RCC 7860 (cell line): ENCODE results near the gene RIT2.

Source experiments
- DNase-seq: peaks from one replicate; pipeline ENCODE4 v3.0.0-alpha.2; 2015; ENCODE audit warnings: low spot score
- FAIRE-seq: peaks from 2 replicates; lab custom pipeline; 2012; peaks lifted over from hg19 to GRCh38; lab: Jason Lieb, UNC

Gene RIT2

GRCh38 chr18:43017622-43018021 lies 97.9 kb downstream of the RIT2 start:
- DNase-seq: no peak
- no peak for FAIRE-seq

GRCh38 chr18:43013486-43013885 lies 102.0 kb downstream of the RIT2 start:
- FAIRE-seq (no peak), DNase-seq (no peak)

GRCh38 chr18:43012951-43013350 lies 102.5 kb downstream of the RIT2 start:
- FAIRE-seq (no peak), DNase-seq (no peak)

- no peak for FAIRE-seq
- no peak for DNase-seq
Observed at GRCh38 chr18:43010611-43011010, 104.9 kb downstream of the RIT2 start.

GRCh38 chr18:43009674-43010073 lies 105.8 kb downstream of the RIT2 start:
- no peak for DNase-seq
- no peak for FAIRE-seq

GRCh38 chr18:43007365-43007764 lies 108.1 kb downstream of the RIT2 start:
- no peak for FAIRE-seq

GRCh38 chr18:43004421-43004820 lies 111.1 kb downstream of the RIT2 start:
- no peak for DNase-seq
- no peak for FAIRE-seq

More at GRCh38 chr18:43007365-43007764, 108.1 kb downstream of the RIT2 start:
- DNase-seq: no peak

- DNase-seq: peak; percentile 62
- FAIRE-seq: no peak
Observed at GRCh38 chr18:43001821-43002220, 113.7 kb downstream of the RIT2 start.

GRCh38 chr18:42996824-42997223 lies 118.7 kb downstream of the RIT2 start:
- DNase-seq (no peak), FAIRE-seq (no peak)

GRCh38 chr18:42980426-42980825 lies 135.1 kb downstream of the RIT2 start:
- no peak for DNase-seq
- no peak for FAIRE-seq

- FAIRE-seq: no peak
- no peak for DNase-seq
Observed at GRCh38 chr18:42977982-42978637, 137.4 kb downstream of the RIT2 start.

- no peak for FAIRE-seq
Observed at GRCh38 chr18:42976869-42977590, 138.5 kb downstream of the RIT2 start.

GRCh38 chr18:42969366-42969765 lies 146.1 kb downstream of the RIT2 start:
- DNase-seq (no peak), FAIRE-seq (no peak)

More at GRCh38 chr18:42976869-42977590, 138.5 kb downstream of the RIT2 start:
- DNase-seq: no peak

- DNase-seq: no peak
- FAIRE-seq: no peak
Observed at GRCh38 chr18:42961298-42961697, 154.2 kb downstream of the RIT2 start.

GRCh38 chr18:42959528-42959927 lies 156.0 kb downstream of the RIT2 start:
- DNase-seq: no peak
- FAIRE-seq: no peak

- FAIRE-seq: no peak
- no peak for DNase-seq
Observed at GRCh38 chr18:42958353-42958752, 157.1 kb downstream of the RIT2 start.

- DNase-seq (no peak), FAIRE-seq (no peak)
Observed at GRCh38 chr18:42956287-42956686, 159.2 kb downstream of the RIT2 start.

GRCh38 chr18:42954887-42955286 lies 160.6 kb downstream of the RIT2 start:
- FAIRE-seq (no peak), DNase-seq (no peak)

- DNase-seq: no peak
- FAIRE-seq: no peak
Observed at GRCh38 chr18:42953306-42953705, 162.2 kb downstream of the RIT2 start.

GRCh38 chr18:42950732-42951131 lies 164.8 kb downstream of the RIT2 start:
- FAIRE-seq (no peak), DNase-seq (no peak)

GRCh38 chr18:42948831-42949230 lies 166.7 kb downstream of the RIT2 start:
- FAIRE-seq (no peak), DNase-seq (no peak)

GRCh38 chr18:42941860-42942259 lies 173.6 kb downstream of the RIT2 start:
- no peak for DNase-seq
- FAIRE-seq: no peak
